NB4 (cell line): Measurements from ENCODE around the gene CAMK2G.

Experiments
- CTCF ChIP-seq: IDR thresholded peaks from one replicate; pipeline ENCODE4 v1.5.1; 2012; ENCODE audit warnings: low read depth, low read length
- MYC ChIP-seq: IDR thresholded peaks from 2 replicates; pipeline ENCODE4 v1.6.1; 2011; ENCODE audit warnings: low read depth, low read length

- TF ChIP-seq CTCF, result no peak
- no peak for TF ChIP-seq MYC
Observed at GRCh38 chr10:73867871-73868631, 6.3 kb downstream of the CAMK2G start.
